ENCODE data around the gene DENND1A.

DNA sequence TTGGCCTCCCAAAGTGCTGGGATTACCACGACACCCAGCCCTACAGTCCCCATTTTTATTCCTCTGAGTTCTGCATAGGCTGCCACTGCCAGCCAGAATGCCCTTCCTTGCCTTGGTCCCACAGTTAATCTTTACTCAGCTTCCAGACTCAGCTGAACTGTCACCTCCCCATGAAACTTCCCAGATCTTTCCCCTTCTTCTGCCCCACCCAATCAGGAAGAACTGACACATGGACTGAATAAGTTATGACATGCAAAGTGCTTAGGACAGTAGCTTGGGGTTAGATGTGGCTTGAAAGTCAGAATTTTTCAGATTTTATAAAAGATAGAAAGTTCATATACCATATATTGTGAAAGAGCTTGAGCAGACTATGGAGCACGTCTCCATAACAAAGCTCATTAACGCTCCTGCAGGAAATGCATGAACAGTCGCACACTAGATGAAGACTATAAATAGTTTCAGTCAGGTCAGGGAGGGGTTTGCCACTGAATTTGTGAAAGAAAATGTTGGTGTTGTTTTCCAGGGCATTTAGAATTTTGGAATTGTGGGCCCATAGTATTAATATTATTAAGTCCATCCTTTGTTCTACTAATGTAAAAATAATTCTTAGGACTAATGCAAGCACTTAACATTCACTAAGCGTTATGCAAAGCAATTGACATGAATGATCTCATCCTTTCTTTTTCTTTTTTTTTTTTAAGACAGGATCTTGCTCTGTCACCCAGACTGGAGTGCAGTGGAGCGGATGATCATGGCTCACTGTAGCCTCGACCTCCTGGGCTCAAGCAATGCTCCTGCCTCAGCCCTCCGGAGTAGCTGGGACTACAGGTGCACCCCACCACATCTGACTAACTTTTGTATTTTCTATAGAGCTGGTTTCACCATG, 36.1 kb upstream of the DENND1A start:
- TF ChIP-seq, protein P1, sequence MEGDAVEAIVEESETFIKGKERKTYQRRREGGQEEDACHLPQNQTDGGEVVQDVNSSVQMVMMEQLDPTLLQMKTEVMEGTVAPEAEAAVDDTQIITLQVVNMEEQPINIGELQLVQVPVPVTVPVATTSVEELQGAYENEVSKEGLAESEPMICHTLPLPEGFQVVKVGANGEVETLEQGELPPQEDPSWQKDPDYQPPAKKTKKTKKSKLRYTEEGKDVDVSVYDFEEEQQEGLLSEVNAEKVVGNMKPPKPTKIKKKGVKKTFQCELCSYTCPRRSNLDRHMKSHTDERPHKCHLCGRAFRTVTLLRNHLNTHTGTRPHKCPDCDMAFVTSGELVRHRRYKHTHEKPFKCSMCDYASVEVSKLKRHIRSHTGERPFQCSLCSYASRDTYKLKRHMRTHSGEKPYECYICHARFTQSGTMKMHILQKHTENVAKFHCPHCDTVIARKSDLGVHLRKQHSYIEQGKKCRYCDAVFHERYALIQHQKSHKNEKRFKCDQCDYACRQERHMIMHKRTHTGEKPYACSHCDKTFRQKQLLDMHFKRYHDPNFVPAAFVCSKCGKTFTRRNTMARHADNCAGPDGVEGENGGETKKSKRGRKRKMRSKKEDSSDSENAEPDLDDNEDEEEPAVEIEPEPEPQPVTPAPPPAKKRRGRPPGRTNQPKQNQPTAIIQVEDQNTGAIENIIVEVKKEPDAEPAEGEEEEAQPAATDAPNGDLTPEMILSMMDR (IDR thresholded peaks at IDR 0.05) = no peak
- TF ChIP-seq POLR2A (IDR thresholded peaks at IDR 0.05) = no peak
